SKM-1 treated with dmso at 0.1 percent for 144 hours (cell line): ENCODE results near the gene RTN4.
"Not testable (repeated sequence)": the region's sequence is repeated elsewhere in the genome, so short reads cannot be mapped to it uniquely, and the experiment has no call there.

Source experiments
- DNase-seq: peaks from one replicate; lab custom pipeline; 2025; ENCODE audit not compliant: unreplicated experiment; lab: John Stamatoyannopoulos, UW

RTN4 gene

GRCh38 chr2:55011831-55012671, 38.2 kb downstream of the RTN4 start:
- DNase-seq: no peak

GRCh38 chr2:55010915-55011314, 39.3 kb downstream of the RTN4 start:
- DNase-seq: no peak

GRCh38 chr2:55010149-55010591, 40.1 kb downstream of the RTN4 start:
- DNase-seq: no peak

DNA sequence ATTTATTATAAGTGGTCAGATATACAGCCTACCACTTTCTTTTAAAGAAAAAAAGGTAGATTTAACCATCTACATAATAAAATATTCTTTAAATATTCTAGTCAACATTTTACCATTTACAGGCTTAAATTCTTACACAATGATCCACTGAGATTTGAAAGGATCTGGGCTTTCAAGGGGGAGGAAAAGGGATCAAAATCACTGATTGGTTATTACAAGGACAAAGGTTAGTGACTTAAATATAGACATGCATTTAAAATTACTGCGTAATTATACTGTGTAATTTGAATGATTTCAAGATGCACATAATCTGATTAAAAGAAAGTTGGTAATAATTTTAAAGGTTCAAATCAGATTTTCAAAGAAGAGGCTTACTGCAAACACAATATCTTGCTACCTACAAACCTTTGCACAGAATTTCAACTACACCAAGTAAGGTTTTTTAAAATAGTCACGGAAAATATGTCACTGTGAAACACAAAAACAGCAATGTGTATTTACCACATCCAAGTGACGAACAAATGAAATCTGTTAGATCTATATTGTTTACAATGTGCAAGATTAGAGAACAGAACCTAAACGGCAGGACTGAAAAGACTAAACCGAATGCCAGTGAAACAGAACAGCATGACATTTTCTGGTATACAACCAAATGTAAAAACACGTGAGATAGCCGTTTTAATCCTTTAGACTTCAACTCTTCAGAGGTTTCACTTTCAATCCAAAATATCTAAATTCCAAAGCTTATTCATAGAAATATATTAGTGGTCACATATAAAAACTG, 40.8 kb downstream of the RTN4 start:
- DNase-seq: no peak

GRCh38 chr2:55006306-55006705, 43.9 kb downstream of the RTN4 start:
- DNase-seq: no peak

- DNase-seq: no peak
These were observed 46.3 kb downstream of the RTN4 start for GRCh38 chr2:55003706-55004639.

- no peak for DNase-seq
These were observed 48.5 kb downstream of the RTN4 start for GRCh38 chr2:55001716-55002115.

GRCh38 chr2:55000341-55000740, 49.9 kb downstream of the RTN4 start:
- DNase-seq: peak; percentile 13

GRCh38 chr2:54999182-54999581, 51.1 kb downstream of the RTN4 start:
- DNase-seq: peak; percentile 23

DNA sequence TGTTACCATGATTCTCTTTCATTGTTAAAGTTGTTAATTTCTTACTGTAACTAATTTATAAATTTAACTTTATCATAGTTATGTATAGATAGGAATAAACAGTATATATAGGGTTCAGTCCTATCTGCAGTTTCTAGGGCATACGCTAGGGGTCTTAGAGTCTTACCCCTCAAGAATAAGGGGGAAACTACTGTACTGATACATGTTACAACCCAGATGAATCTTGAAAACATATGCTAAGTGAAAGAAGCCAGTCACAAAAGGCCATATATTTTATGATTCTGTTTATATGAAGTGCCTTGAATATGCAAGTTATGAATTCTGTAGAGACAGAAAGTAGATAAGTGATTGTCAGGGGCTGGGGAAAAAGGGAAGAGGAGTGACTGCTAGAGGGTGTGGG, 52.4 kb downstream of the RTN4 start:
- no peak for DNase-seq

DNA sequence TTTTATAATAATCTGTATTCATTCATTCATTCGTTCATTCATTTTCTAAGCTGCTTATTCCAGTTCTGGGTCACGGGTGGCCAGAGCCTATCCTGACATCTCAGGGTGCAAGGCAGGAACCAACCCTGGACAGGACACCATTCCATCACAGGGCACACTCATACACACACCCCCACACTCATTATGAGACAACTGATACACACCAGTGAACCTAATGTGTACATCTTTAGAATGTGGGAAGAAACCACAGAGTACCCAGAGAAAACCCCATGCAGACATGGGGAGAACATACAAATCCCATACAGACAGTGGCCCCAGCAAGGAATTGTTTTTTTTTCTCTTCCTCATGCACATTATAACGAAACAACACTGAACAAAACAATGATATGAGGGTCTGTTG, 54.7 kb downstream of the RTN4 start:
- no peak for DNase-seq

- not testable (repeated sequence) for DNase-seq
These were observed 59.6 kb downstream of the RTN4 start for GRCh38 chr2:54990694-54991093.

DNA sequence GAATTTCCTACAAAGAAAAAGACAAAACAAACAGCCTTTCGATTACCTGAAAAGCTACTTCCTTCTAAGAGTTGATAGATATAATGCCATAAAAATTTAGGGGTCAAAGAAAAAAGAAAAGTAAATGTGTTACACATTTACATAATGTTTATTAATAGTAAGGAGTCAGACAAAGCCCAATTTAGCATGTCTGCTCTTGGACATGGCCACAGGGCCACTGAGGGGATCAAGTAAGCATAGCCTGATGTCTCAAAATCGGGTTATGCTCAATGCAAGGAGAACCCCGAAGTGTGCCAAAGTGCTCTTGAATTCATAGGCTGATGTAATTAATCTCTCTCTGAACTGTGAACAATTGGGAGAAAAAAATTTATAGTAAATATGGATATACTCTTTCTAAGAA, 61.6 kb downstream of the RTN4 start:
- DNase-seq: no peak

GRCh38 chr2:54986264-54986663, 64.0 kb downstream of the RTN4 start:
- DNase-seq: no peak

- DNase-seq: no peak
These were observed 65.8 kb downstream of the RTN4 start for GRCh38 chr2:54984476-54984875.

GRCh38 chr2:54983345-54984220, 66.7 kb downstream of the RTN4 start:
- DNase-seq: no peak

DNA sequence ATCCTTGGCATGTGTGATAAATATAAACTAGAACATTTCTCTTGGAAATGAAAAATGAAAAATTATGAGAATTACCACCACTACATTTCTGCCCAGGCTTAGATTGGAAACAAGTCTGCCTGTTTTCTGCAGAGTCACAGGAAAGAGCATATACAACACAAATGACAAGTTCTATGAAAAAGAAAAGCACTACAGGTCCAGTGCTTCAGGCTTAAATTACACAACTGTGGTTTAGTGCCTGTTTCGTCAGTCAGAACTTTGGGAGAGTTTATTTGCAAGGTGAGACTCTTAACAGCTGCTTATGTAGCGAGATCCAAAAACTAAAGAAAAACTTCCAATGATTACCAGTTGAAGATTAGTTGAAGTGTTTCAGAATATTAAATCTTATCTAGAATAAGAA, 68.9 kb downstream of the RTN4 start:
- no peak for DNase-seq

GRCh38 chr2:54979321-54980044, 70.8 kb downstream of the RTN4 start:
- DNase-seq: no peak

- DNase-seq: no peak
These were observed 73.1 kb downstream of the RTN4 start for GRCh38 chr2:54977149-54977548.
